OCI-LY7 (cell line): ENCODE measurements around the gene LRIT1.

ENCODE experiments used
- CTCF ChIP-seq: fragments of 200-600 bp; sonication (generic); conservative IDR thresholded peaks from 2 replicates; pipeline ENCODE4 v1.5.1; 2014; ENCODE audit warnings: mild to moderate bottlenecking, antibody characterized with exemption, low read length, moderate library complexity, mixed read lengths
- EZH2phosphoT487 ChIP-seq: fragments of 200-600 bp; sonication (generic); IDR thresholded peaks from 2 replicates; pipeline ENCODE4 v1.6.1; 2018; ENCODE audit warnings: low read depth, borderline replicate concordance, mild to moderate bottlenecking, mixed run types, antibody characterized with exemption, low read length, moderate library complexity, mixed read lengths

DNA sequence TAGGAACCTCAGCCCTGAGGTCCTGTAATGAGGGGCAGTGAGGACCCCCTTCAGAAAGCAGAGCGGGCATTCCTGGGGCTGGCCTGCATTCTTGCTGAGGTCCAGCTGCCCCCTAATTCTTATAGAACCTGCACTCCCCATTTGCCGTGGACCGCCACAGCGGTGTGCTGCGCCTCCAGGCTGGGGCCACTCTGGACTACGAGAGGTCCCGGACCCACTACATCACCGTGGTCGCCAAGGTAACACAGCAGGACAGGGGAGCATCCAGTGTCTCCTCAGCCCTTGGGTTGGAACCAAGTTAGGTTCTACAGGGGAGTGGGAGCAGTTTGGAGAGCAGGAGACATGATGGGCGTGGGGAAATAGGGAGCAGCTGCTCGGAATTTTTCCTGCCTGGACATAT lies 39.7 kb downstream of the LRIT1 start:
- no peak for TF ChIP-seq CTCF
- TF ChIP-seq EZH2phosphoT487: no peak
